Endometrial microvascular endothelial cells (primary cell): ENCODE data around the gene TXNIP. TPM values are rescaled to one million over a fixed set of nuclear protein-coding genes. Genes with fewer than 3 reads are reported as not detected.

Experiments used
- in situ Hi-C: cut with HindIII; loops from 2 replicates; pipeline ENCODE4 v1.10.0; 2017; ENCODE audit warnings: low sequenced_read_pairs, low pct_unique_long_range_greater_than_20kb; ENCODE audit errors: inconsistent ontology term
- total RNA-seq: library from RNA; depleted of rRNA; stranded (reverse); fragments of >200 nt; gene quantifications from one replicate; pipeline ENCODE4 v1.2.3, GENCODE V29; 2015; ENCODE audit errors: inconsistent ontology term

TXNIP gene
- total RNA-seq, 1 donor from 2014 or later: 60.7 TPM

- in situ Hi-C loops: no loop called here
Observed at GRCh38 chr1:146016891-146017290, 20.5 kb upstream of the TXNIP start.

GRCh38 chr1:146013559-146013922 is 17.2 kb upstream of the TXNIP start:
- in situ Hi-C loops: no loop called here

GRCh38 chr1:146012703-146013558 is 16.6 kb upstream of the TXNIP start:
- in situ Hi-C loops: no loop called here

GRCh38 chr1:146010126-146010738 is 13.9 kb upstream of the TXNIP start:
- in situ Hi-C loops: no loop called here

- in situ Hi-C loops: no loop called here
Observed at GRCh38 chr1:146007489-146008133, 11.2 kb upstream of the TXNIP start.

GRCh38 chr1:146001709-146002108 is 5.3 kb upstream of the TXNIP start:
- in situ Hi-C loops: no loop called here

GRCh38 chr1:145999321-146000024 is 3.1 kb upstream of the TXNIP start:
- in situ Hi-C loops: no loop called here

- in situ Hi-C loops: no loop called here
Observed at GRCh38 chr1:145997718-145998023, 1.3 kb upstream of the TXNIP start.

- in situ Hi-C loops: no loop called here
Observed at GRCh38 chr1:145997016-145997717, 788 bp upstream of the TXNIP start.

GRCh38 chr1:145995964-145996432 is 381 bp downstream of the TXNIP start:
- in situ Hi-C loops: no loop called here

- in situ Hi-C loops: no loop called here
Observed at GRCh38 chr1:145995148-145995881, 1.1 kb downstream of the TXNIP start.

GRCh38 chr1:145994391-145995120 is 1.8 kb downstream of the TXNIP start:
- in situ Hi-C loops: no loop called here

- in situ Hi-C loops: no loop called here
Observed at GRCh38 chr1:145993618-145994390, 2.6 kb downstream of the TXNIP start.

GRCh38 chr1:145992958-145993617 is 3.3 kb downstream of the TXNIP start:
- in situ Hi-C loops: no loop called here

- in situ Hi-C loops: no loop called here
Observed at GRCh38 chr1:145992502-145992936, 3.9 kb downstream of the TXNIP start.

GRCh38 chr1:145991735-145992412 is 4.5 kb downstream of the TXNIP start:
- in situ Hi-C loops: no loop called here
